WTC11 (cell line): ENCODE results near the gene CARHSP1. TPM values are rescaled to one million over a fixed set of nuclear protein-coding genes. Genes with fewer than 3 reads are reported as not detected.
A peak's percentile ranks its signal among the peaks of the same experiment; 100 is the strongest.

Source experiments
- ATAC-seq: fragments of 200-7000 bp; cut with Tn5 transposase; 2 replicates; pipeline ENCODE4 v1.10.0; 2021; ENCODE audit warnings: mild to moderate bottlenecking, moderate library complexity
- CTCF ChIA-PET: fragments of 300-600 bp; sonication (Branson Sonifier 250); formaldehyde crosslinking; loops from one replicate; lab custom pipeline; 2021; ENCODE audit warnings: antibody characterized with exemption; lab: Charles Lee
- POLR2A ChIA-PET: fragments of 350-600 bp; sonication (Branson Sonifier 250); formaldehyde crosslinking; loops from one replicate; lab custom pipeline; 2021; ENCODE audit warnings: antibody characterized with exemption; lab: Charles Lee
- DNase-seq: peaks from one replicate; pipeline ENCODE4 v3.0.0; 2021; ENCODE audit warnings: low spot score
- H3K27ac Mint-ChIP-seq: 2 replicates; pipeline ENCODE4 v1.8.0; 2021; ENCODE audit warnings: mixed read lengths
- H3K27me3 Mint-ChIP-seq: 2 replicates; pipeline ENCODE4 v1.8.0; 2021; ENCODE audit warnings: low read depth, mild to moderate bottlenecking, moderate library complexity, mixed read lengths
- H3K36me3 Mint-ChIP-seq: 2 replicates; pipeline ENCODE4 v1.8.0; 2021; ENCODE audit warnings: mixed read lengths
- H3K4me1 Mint-ChIP-seq: 2 replicates; pipeline ENCODE4 v1.8.0; 2022; ENCODE audit warnings: mixed read lengths
- H3K4me3 Mint-ChIP-seq: 2 replicates; pipeline ENCODE4 v1.8.0; 2021; ENCODE audit warnings: mild to moderate bottlenecking, moderate library complexity, mixed read lengths
- H3K9me3 Mint-ChIP-seq: 2 replicates; pipeline ENCODE4 v1.8.0; 2021; ENCODE audit warnings: mixed read lengths
- AFF4 ChIP-seq: sonication (generic); formaldehyde crosslinking; IDR thresholded peaks from 2 replicates; pipeline ENCODE4 v1.8.1; 2023; ENCODE audit warnings: mild to moderate bottlenecking, missing genetic modification reagents, borderline replicate concordance
- ARID4B ChIP-seq: sonication (generic); formaldehyde crosslinking; IDR thresholded peaks from 2 replicates; pipeline ENCODE4 v1.8.0; 2023; ENCODE audit warnings: missing genetic modification reagents, mild to moderate bottlenecking, borderline replicate concordance
- ATF3 ChIP-seq: sonication (generic); formaldehyde crosslinking; conservative IDR thresholded peaks from 2 replicates; pipeline ENCODE4 v1.8.1; 2022; ENCODE audit warnings: mild to moderate bottlenecking, missing genetic modification reagents
- CBFB ChIP-seq: sonication (generic); formaldehyde crosslinking; IDR thresholded peaks from 2 replicates; pipeline ENCODE4 v1.8.1; 2022; ENCODE audit warnings: mild to moderate bottlenecking, low read depth, missing genetic modification reagents
- ELF4 ChIP-seq: sonication (generic); formaldehyde crosslinking; IDR thresholded peaks from 2 replicates; pipeline ENCODE4 v1.8.1; 2022; ENCODE audit warnings: low read depth, mild to moderate bottlenecking, moderate library complexity, missing genetic modification reagents
- ESRRA ChIP-seq: sonication (generic); formaldehyde crosslinking; IDR thresholded peaks from 2 replicates; pipeline ENCODE4 v1.8.1; 2022; ENCODE audit warnings: mild to moderate bottlenecking, missing genetic modification reagents, borderline replicate concordance
- HMGA2 ChIP-seq: fragments of 250-450 bp; sonication (Bioruptor Pico); IDR thresholded peaks from 2 replicates; pipeline ENCODE4 v1.4.0; 2021; ENCODE audit warnings: mild to moderate bottlenecking, moderate library complexity
- JAZF1 ChIP-seq: fragments of 250-450 bp; sonication (Bioruptor Pico); IDR thresholded peaks from 2 replicates; pipeline ENCODE4 v1.9.0; 2021; ENCODE audit warnings: moderate library complexity, mild to moderate bottlenecking, inconsistent platforms
- MYBL2 ChIP-seq: sonication (generic); formaldehyde crosslinking; IDR thresholded peaks from 2 replicates; pipeline ENCODE4 v1.8.1; 2023; ENCODE audit warnings: mild to moderate bottlenecking, moderate library complexity, missing genetic modification reagents
- NFYB ChIP-seq: sonication (generic); formaldehyde crosslinking; conservative IDR thresholded peaks from 2 replicates; pipeline ENCODE4 v1.8.0; 2022; ENCODE audit warnings: low read depth, missing genetic modification reagents
- NR2C2 ChIP-seq: sonication (generic); formaldehyde crosslinking; IDR thresholded peaks from 2 replicates; pipeline ENCODE4 v1.8.0; 2022; ENCODE audit warnings: mild to moderate bottlenecking, missing genetic modification reagents
- PREB ChIP-seq: sonication (generic); formaldehyde crosslinking; IDR thresholded peaks from 2 replicates; pipeline ENCODE4 v1.8.1; 2022; ENCODE audit warnings: mild to moderate bottlenecking, missing genetic modification reagents, moderate library complexity, borderline replicate concordance
- SMAD4 ChIP-seq: sonication (generic); formaldehyde crosslinking; IDR thresholded peaks from 2 replicates; pipeline ENCODE4 v1.8.0; 2022; ENCODE audit warnings: mild to moderate bottlenecking, missing genetic modification reagents
- SOX15 ChIP-seq: fragments of 250-450 bp; sonication (Bioruptor Pico); IDR thresholded peaks from 2 replicates; pipeline ENCODE4 v1.9.0; 2021; ENCODE audit warnings: mild to moderate bottlenecking
- TEAD4 ChIP-seq: sonication (generic); formaldehyde crosslinking; IDR thresholded peaks from 2 replicates; pipeline ENCODE4 v1.8.0; 2022; ENCODE audit warnings: mild to moderate bottlenecking, missing genetic modification reagents
- USF1 ChIP-seq: sonication (generic); formaldehyde crosslinking; IDR thresholded peaks from 2 replicates; pipeline ENCODE4 v1.8.0; 2022; ENCODE audit warnings: mild to moderate bottlenecking, missing genetic modification reagents
- ZMAT4 ChIP-seq: fragments of 250-450 bp; sonication (Bioruptor Pico); IDR thresholded peaks from 2 replicates; pipeline ENCODE4 v1.9.0; 2021; ENCODE audit warnings: mild to moderate bottlenecking
- ZNF317 ChIP-seq: sonication (generic); formaldehyde crosslinking; IDR thresholded peaks from 2 replicates; pipeline ENCODE4 v1.8.1; 2023; ENCODE audit warnings: low read depth, mild to moderate bottlenecking, moderate library complexity, missing genetic modification reagents, borderline replicate concordance
- total RNA-seq: library from RNA; stranded (reverse); gene quantifications from 3 replicates; pipeline ENCODE4 v1.2.3, GENCODE V29; 2021

Gene CARHSP1
- total RNA-seq, 1 experiment from 2014 or later: 261 TPM

- TF ChIP-seq NR2C2 (CRISPR knock-in tag) (no peak), SMAD4 (CRISPR knock-in tag) (no peak), CBFB (no peak), ZMAT4 (CRISPR knock-in tag) (no peak), NFYB (CRISPR knock-in tag) (no peak), USF1 (CRISPR knock-in tag) (no peak), ATF3 (CRISPR knock-in tag) (no peak), HMGA2 (CRISPR knock-in tag) (no peak), MYBL2 (no peak), SOX15 (no peak), ESRRA (CRISPR knock-in tag) (no peak), TEAD4 (CRISPR knock-in tag) (no peak), AFF4 (CRISPR knock-in tag) (no peak)
These were observed 9.6 kb downstream of the CARHSP1 start (continued) for GRCh38 chr16:8858994-8859912.

- Mint-ChIP-seq H3K27me3 (no peaks in the 10 kb centered on the region), H3K9me3 (no peaks in the 10 kb centered on the region), H3K4me1 (peaks cover 46% of the 10 kb centered on the region), H3K4me3 (no peak overlapping the region), H3K36me3 (peaks cover 66% of the 10 kb centered on the region), H3K27ac (0 out of 2 replicates have a peak overlapping the region, but pooled peaks have one; percentile 33)
- POLR2A ChIA-PET: interaction anchor here (0.6 to 2.5 kb wide), 2 partner anchors 13 kb away, joined by 3 to 10 read pairs; partner anchors contain the start of gene CARHSP1
- DNase-seq: no peak
- TF ChIP-seq JAZF1 (CRISPR knock-in tag) (no peak), ZNF317 (CRISPR knock-in tag) (no peak), ELF4 (CRISPR knock-in tag) (no peak)
- TF ChIP-seq, all 79 proteins: peak for 0
- no peak for ATAC-seq
- CTCF ChIA-PET: interaction anchor here (1.0 to 3.4 kb wide), 5 partner anchors 7 to 29 kb away, joined by 5 to 12 read pairs (median 7); partner anchors contain the start of gene CARHSP1
These were observed 12.8 kb downstream of the CARHSP1 start for GRCh38 chr16:8855972-8856371.

- CTCF ChIA-PET: interaction anchor here (1.0 to 3.4 kb wide), 6 partner anchors 8 to 30 kb away, joined by 5 to 12 read pairs (median 6); partner anchors contain the start of gene CARHSP1
- Mint-ChIP-seq H3K27me3 (no peaks in the 10 kb centered on the region), H3K4me1 (peaks cover 53% of the 10 kb centered on the region), H3K36me3 (peaks cover 71% of the 10 kb centered on the region), H3K27ac (peak overlapping the region; percentile 93), H3K9me3 (no peaks in the 10 kb centered on the region), H3K4me3 (no peak overlapping the region)
- DNase-seq: no peak
- ATAC-seq: no peak
- POLR2A ChIA-PET: interaction anchor here (2.5 kb wide), 1 partner anchor 13 kb away, joined by 10 read pairs; the partner anchor contains the start of gene CARHSP1
- TF ChIP-seq ARID4B (no peak), CBFB (no peak), NR2C2 (CRISPR knock-in tag) (no peak), PREB (CRISPR knock-in tag) (no peak)
These were observed 13.6 kb downstream of the CARHSP1 start for GRCh38 chr16:8855051-8855786.
